HCT116 (cell line): ENCODE data around the gene TBATA. TPM values are rescaled to one million over a fixed set of nuclear protein-coding genes. Genes with fewer than 3 reads are reported as not detected.
A peak's percentile ranks its signal among the peaks of the same experiment; 100 is the strongest.

Source experiments
- ATAC-seq: fragments of 200-7000 bp; cut with Tn5 transposase; 2 replicates; pipeline ENCODE4 v1.9.1; 2020; ENCODE audit warnings: mild to moderate bottlenecking, moderate library complexity
- BruUV-seq: library from RNA; stranded (reverse); fragments of 400-500 nt; replicated peaks from 2 replicates; lab custom pipeline; 2021; lab: Mats Ljungman, UMichigan
- CTCF ChIA-PET: fragments of 300-600 bp; sonication (Branson Sonifier 250); formaldehyde crosslinking; loops from one replicate; lab custom pipeline; 2021; ENCODE audit warnings: antibody characterized with exemption; lab: Charles Lee
- POLR2A ChIA-PET: fragments of 300-600, 350-600 bp; sonication (Branson Sonifier 250); formaldehyde crosslinking; loops from one replicate; lab custom pipeline; 2021; ENCODE audit warnings: antibody characterized with exemption; lab: Charles Lee
- RAD21 ChIA-PET, 2 experiments: fragments of 300-600 bp; sonication (Branson Sonifier 250); formaldehyde crosslinking; loops; one replicate each; lab custom pipeline; 2023; ENCODE audit warnings: low total read pairs in 2 of 2; ENCODE audit not compliant: uncharacterized antibody in 2 of 2, unreplicated experiment in 2 of 2, low non-redundant PET in 1 of 2; lab: Charles Lee
- DNase-seq: peaks from one replicate; pipeline ENCODE4 v3.0.0-alpha.2; 2010; ENCODE audit warnings: low read depth, low spot score
- H2AFZ ChIP-seq: fragments of 200-600 bp; shearing (Covaris generic), sonication (generic); 2 replicates; pipeline ENCODE4 v1.6.1; 2017; ENCODE audit warnings: low read depth, mixed run types, mixed read lengths, antibody characterized with exemption, low read length; ENCODE audit not compliant: poor library complexity, severe bottlenecking
- H3K27ac ChIP-seq: 2 replicates; pipeline ENCODE4 v1.5.1; 2012; ENCODE audit warnings: low read depth, low read length
- H3K27me3 ChIP-seq: fragments of 200-600 bp; sonication (generic); 2 replicates; pipeline ENCODE4 v1.6.1; 2016; ENCODE audit warnings: mixed run types, low read length, mixed read lengths; ENCODE audit not compliant: insufficient read depth
- H3K36me3 ChIP-seq, 2 experiments: fragments of 200-500 bp in 1 of 2; fragments of 200-600 bp in 1 of 2; sonication (Bioruptor generic) in 1 of 2; sonication (generic) in 1 of 2; 2 replicates each; pipeline versions ENCODE4 v1.5.1 to v1.6.1; 2014 to 2016; ENCODE audit warnings: low read length in 2 of 2, inconsistent platforms in 1 of 2, mixed read lengths in 1 of 2, mixed run types in 1 of 2; ENCODE audit not compliant: insufficient read depth in 2 of 2, control insufficient read depth in 1 of 2
- H3K4me1 ChIP-seq, 2 experiments: fragments of 200-600 bp in 1 of 2; sonication (generic) in 1 of 2; 2 replicates each; pipeline versions ENCODE4 v1.5.1 to v1.6.1; 2012 to 2017; ENCODE audit warnings: low read length in 2 of 2, inconsistent platforms in 1 of 2, mild to moderate bottlenecking in 1 of 2, mixed read lengths in 1 of 2, mixed run types in 1 of 2, moderate library complexity in 1 of 2; ENCODE audit not compliant: insufficient read depth in 2 of 2, control insufficient read depth in 1 of 2
- H3K4me2 ChIP-seq: fragments of 200-600 bp; sonication (generic); 2 replicates; pipeline ENCODE4 v1.6.1; 2017; ENCODE audit warnings: mixed run types, low read length, mixed read lengths
- H3K4me3 ChIP-seq, 2 experiments: fragments of 200-600 bp in 1 of 2; sonication (generic) in 1 of 2; replicated peaks in 1 of 2; 2 replicates each; pipeline ENCODE4 v1.5.1; 2011 to 2016; ENCODE audit warnings: low read length in 2 of 2, control low read depth in 1 of 2, low read depth in 1 of 2, mild to moderate bottlenecking in 1 of 2, mixed read lengths in 1 of 2, mixed run types in 1 of 2
- H3K79me2 ChIP-seq: fragments of 200-600 bp; sonication (generic); 2 replicates; pipeline ENCODE4 v1.6.1; 2017; ENCODE audit warnings: mild to moderate bottlenecking, mixed run types, low read length, moderate library complexity, mixed read lengths; ENCODE audit not compliant: insufficient read depth
- H3K9ac ChIP-seq: fragments of 200-600 bp; sonication (generic); 2 replicates; pipeline ENCODE4 v1.6.1; 2016; ENCODE audit warnings: low read length, mixed read lengths
- H3K9me2 ChIP-seq: fragments of 200-600 bp; sonication (generic), shearing (Covaris generic); 2 replicates; pipeline ENCODE4 v1.6.1; 2017; ENCODE audit warnings: mixed run types, mild to moderate bottlenecking, moderate library complexity; ENCODE audit not compliant: insufficient read depth
- H3K9me3 ChIP-seq, 2 experiments: fragments of 200-500 bp in 1 of 2; fragments of 200-600 bp in 1 of 2; sonication (Bioruptor generic) in 1 of 2; sonication (generic) in 1 of 2; 2 replicates each; pipeline ENCODE4 v1.6.1; 2014 to 2017; ENCODE audit warnings: low read length in 2 of 2, mixed read lengths in 2 of 2, inconsistent platforms in 1 of 2, low read depth in 1 of 2, mild to moderate bottlenecking in 1 of 2, mixed run types in 1 of 2, moderate library complexity in 1 of 2; ENCODE audit not compliant: control insufficient read depth in 1 of 2, insufficient read depth in 1 of 2
- H4K20me1 ChIP-seq: fragments of 200-600 bp; sonication (generic), shearing (Covaris generic); 2 replicates; pipeline ENCODE4 v1.6.1; 2017; ENCODE audit warnings: mixed run types, mild to moderate bottlenecking, moderate library complexity; ENCODE audit not compliant: insufficient read depth
- ATF3 ChIP-seq: IDR thresholded peaks from 2 replicates; pipeline ENCODE4 v1.6.1; 2012
- CEBPB ChIP-seq: IDR thresholded peaks from 2 replicates; pipeline ENCODE4 v1.6.1; 2012; ENCODE audit warnings: low read depth
- EGR1 ChIP-seq: IDR thresholded peaks from 2 replicates; pipeline ENCODE4 v1.6.1; 2012; ENCODE audit warnings: low read depth
- EZH2phosphoT487 ChIP-seq: fragments of 200-600 bp; IDR thresholded peaks from 2 replicates; pipeline ENCODE4 v1.6.1; 2018; ENCODE audit warnings: antibody characterized with exemption, borderline replicate concordance
- POLR2AphosphoS5 ChIP-seq: IDR thresholded peaks from 2 replicates; pipeline ENCODE4 v1.6.1; 2011; ENCODE audit warnings: mild to moderate bottlenecking, low read depth, low read length, moderate library complexity
- SRF ChIP-seq: IDR thresholded peaks from 2 replicates; pipeline ENCODE4 v1.6.1; 2012; ENCODE audit warnings: low read depth
- YY1 ChIP-seq: IDR thresholded peaks from 2 replicates; pipeline ENCODE4 v1.6.1; 2011; ENCODE audit warnings: low read length, low read depth, moderate library complexity, mild to moderate bottlenecking; ENCODE audit not compliant: insufficient replicate concordance; ENCODE audit errors: extremely low read depth
- ZNF274 ChIP-seq: fragments of 200-500 bp; sonication (Bioruptor generic); IDR thresholded peaks from 2 replicates; pipeline ENCODE4 v1.6.1; 2014; ENCODE audit warnings: mild to moderate bottlenecking, low read depth, low read length, inconsistent platforms
- intact Hi-C: fragments of 100-400 bp; cut with micrococcal nuclease; formaldehyde crosslinking; loops from 2 replicates; pipeline ENCODE4 v1.10.0; 2022
- total RNA-seq: library from RNA; stranded (reverse); gene quantifications from one replicate; pipeline ENCODE4 v1.2.1, GENCODE V29; 2021; ENCODE audit not compliant: unreplicated experiment
- TF ChIP-seq, protein P1 (sequence below): IDR thresholded peaks from 2 replicates; pipeline ENCODE4 v1.6.1; 2012

The TBATA gene
- total RNA-seq, 1 experiment from 2014 or later = not detected

- no peak for TF ChIP-seq EZH2phosphoT487
- no peak for TF ChIP-seq SRF
- no peak for TF ChIP-seq CEBPB
- TF ChIP-seq ZNF274 = no peak
- no peak for TF ChIP-seq EGR1
- no peak for TF ChIP-seq POLR2AphosphoS5
- TF ChIP-seq, protein P1, sequence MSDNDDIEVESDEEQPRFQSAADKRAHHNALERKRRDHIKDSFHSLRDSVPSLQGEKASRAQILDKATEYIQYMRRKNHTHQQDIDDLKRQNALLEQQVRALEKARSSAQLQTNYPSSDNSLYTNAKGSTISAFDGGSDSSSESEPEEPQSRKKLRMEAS = no peak
- no peak for TF ChIP-seq ATF3
- TF ChIP-seq, all 23 proteins: peak for 0
These were observed 6.3 kb upstream of the TBATA start (continued) for GRCh38 chr10:70791386-70792039.

DNA sequence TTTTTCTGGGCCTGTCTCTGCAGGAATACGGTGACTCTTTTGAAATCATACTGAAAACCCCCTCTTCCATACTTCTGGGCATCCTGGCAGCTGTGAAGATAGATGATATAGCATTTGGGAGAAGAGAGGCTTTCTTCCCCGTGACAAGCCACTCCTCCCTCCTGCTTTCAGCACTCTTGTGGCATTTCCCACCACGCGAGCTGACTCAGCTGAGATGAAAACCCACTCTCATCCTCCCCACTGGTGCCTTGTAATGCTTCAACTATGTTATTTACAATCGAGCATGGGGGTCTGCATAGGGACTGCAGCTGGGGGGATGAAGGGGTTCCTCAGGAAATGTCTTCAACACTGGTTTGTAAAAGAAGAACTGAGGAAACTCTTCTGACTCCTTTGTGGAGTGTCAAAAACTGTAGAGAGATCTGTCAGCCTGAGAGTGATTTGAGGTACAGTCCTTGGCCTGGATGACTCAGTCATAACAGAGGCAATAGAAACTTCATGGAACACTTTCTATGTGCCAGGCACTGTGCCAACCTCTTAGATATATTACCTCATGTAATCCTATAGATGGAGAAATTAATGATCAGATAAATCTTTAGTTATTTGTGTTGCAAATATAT, 1.7 kb upstream of the TBATA start:
- Histone ChIP-seq H3K4me3 (no peak overlapping the region), H3K36me3 (no peaks in the 10 kb centered on the region), H3K9me2 (no peaks in the 10 kb centered on the region), H3K27ac (no peak overlapping the region), H3K79me2 (no peaks in the 10 kb centered on the region), H3K4me2 (peak overlapping the region; percentile 17; the same call in 1 of the 2 replicates), H3K9me3 (0 out of 4 replicates have a peak, but pooled peaks cover 0 to 3% of the 10 kb centered on the region in 2 experiments), H3K9ac (no peak overlapping the region), H3K4me1 (peaks cover 0 to 12% of the 10 kb centered on the region in 2 experiments; a peak in 2 of 4 replicates), H2AFZ (no peak overlapping the region), H4K20me1 (no peaks in the 10 kb centered on the region)
- ChIA-PET CTCF (no interaction called here), POLR2A (no interaction called here)
- no peak for DNase-seq
- no TSS peak for BruUV-seq
- intact Hi-C loops = no loop called here
- no peak for ATAC-seq
- TF ChIP-seq EGR1 = no peak
- no peak for TF ChIP-seq YY1
- TF ChIP-seq, all 23 proteins: peak for 0
- H3K27me3 ChIP-seq = no peaks in the 10 kb centered on the region
- RAD21 ChIA-PET = no interaction called here
